HG02798 (cell line): Measurements from ENCODE around the gene ING2.

Experiments used
- ATAC-seq: cut with Tn5 transposase; IDR thresholded peaks from one replicate; pipeline ENCODE4 v1.9.1; 2021; ENCODE audit warnings: mild to moderate bottlenecking; ENCODE audit not compliant: unreplicated experiment, poor library complexity

Gene ING2

GRCh38 chr4:183495184-183495583 lies 9.7 kb upstream of the ING2 start:
- ATAC-seq, result no peak

DNA sequence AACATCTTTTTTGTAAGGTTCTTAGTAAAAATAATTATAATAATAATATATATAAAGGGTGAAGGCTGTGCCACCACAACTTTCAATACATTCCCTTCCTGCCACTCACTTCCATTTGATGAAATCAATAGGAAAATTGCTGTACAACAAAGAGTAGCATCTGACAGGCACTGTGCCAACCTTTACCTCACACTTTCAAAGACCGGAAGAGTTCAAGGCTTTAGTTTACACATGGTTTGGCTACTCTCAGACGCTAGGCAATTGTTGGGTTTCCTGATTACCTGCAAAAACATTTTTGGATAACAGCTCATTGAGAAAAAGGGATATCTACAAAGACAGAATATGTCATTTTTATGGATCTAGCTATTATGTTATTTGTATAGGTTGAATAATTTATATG lies 5.5 kb upstream of the ING2 start:
- no peak for ATAC-seq

DNA sequence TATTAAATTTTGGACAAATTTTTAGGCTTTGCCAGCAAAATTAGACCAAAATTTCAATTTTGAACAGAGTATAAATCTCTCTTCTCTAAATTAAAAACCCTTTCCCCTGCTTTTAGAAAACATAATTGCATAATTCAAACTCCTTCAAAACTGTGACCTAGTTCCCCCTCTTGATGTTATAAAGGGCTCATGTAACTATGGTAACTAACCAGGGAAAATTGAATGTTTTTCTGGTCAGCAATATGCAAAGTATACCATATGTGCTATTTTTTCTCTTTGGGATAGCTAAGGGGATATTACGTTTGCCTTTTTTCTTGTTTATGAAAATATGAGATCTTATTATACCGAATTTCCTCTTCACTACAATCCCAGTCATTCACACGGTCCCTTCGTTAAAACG lies 5.1 kb upstream of the ING2 start:
- no peak for ATAC-seq

DNA sequence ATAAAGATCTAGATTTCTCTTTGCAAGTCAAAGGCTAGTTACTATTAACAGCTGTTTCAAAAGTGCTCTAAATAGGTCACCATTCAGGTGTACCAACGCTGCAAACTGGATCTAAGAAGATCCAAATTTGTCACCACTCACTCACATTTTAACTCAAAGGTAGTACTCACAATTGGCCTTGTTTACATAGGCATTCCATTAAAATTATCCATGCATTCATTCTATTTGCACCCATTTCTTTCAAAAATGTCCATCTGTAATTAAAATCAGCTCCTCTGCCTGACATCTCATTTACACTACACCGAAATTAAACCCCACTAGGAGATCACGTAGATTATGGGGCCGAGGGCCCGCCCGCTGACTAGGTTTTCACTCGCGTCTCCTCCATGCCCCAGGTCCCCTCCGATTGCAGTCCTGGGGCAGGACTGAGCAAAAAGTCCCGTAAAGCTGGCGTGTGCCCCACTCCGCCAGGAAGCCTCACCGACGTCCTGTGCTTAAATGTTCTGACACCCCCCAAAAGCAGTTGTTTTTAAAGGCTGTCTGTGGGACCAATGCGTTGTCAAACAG lies 1.3 kb upstream of the ING2 start:
- ATAC-seq, result peak; percentile 1

DNA sequence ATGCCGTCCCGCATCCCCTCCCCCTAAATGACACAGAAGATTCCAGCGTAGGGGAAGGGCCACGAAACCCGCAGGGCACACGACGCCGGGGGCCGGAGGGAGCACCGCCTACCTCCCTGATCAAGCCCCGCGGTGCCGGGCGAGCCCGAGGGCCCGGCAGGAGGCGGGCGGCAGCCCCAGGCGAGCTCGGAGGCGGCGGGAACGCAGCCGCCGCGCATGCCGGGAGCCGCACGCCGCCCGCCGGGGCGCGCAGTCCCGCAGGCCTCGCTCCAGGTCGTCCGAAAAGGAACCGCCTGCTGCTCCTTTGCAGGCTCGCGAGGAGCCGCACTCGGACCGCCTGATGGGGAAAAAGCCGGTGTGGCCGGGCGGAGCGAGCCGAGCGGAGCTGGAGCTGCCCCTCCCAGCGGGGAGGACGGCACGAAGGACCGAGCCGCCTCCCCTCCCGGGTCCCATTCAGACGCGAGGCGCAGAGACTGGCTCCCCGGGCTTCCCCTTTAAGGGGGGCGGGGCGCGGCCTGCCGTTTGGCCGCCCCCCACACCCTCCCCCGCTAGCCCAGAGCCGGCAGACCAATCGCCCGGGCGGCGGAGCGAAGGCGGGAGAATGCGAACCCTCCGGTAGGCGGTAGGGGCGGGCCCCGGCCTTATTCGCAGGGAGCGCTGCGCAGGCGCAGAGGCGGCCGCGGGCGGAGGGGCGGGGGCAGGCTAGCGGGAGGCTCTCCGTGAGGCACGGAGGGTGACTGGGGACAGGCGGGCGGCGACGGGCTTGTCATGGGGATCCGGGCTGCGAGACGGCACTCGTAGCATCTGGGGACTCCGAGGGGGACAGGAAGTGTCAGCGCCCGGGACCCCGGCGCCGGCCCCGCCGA lies 561 bp upstream of the ING2 start:
- ATAC-seq, result peak; percentile 78

DNA sequence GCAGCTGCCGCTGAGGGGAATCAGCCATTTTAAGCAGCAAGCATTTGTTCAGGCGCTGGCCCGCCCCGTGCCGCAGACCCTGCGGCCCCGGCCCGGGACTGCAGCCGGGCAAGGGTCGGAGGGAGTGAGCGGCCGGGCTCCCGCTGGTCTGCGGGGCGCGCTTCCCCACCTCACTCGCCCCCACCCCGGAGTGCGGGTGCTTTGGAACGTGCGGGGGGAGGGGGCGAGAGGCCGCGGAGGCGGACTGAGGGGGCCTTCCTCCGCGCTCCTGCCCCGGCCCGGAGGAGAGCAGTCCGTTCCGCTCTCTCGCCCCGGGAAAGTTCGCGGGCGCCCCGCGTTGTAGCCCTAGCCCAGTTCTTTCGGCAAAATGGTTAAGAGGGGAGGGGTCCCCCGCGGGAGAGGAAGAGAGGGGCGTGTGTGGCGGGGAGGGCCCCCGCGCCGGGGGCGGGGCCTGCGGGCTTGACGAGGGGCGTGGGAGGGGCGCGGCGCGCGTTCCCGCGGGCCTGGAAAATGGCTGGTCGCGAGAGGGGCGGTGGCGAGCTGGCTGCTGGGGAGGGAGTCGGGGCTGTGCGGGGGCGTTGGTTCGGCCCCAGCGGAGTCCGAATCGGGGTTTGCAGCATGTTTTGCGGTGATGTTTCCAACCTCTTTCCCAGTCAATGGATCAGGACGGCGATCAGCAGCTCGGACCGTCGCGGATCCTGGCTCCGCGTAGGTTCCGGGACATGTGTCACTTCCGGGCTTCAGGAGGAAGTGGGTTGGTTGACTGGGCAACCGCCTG lies 942 bp downstream of the ING2 start:
- peak; percentile 51 for ATAC-seq

DNA sequence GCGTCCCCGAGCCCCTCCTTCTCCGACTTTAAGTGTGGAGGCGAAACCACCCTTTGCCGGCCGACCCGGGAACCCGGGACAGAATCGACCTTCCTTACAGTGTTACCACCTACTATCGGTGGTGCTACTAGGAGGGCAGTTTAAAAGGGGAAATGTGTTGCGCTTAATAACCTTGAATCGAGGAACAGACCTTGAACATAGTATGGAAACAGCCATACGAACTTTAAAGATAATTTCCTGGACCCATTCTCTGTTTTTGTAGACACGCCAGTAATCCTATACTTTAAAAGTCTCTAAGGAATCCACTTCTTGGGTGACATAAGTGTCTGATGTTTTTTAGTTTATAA lies 1.5 kb downstream of the ING2 start:
- no peak for ATAC-seq

DNA sequence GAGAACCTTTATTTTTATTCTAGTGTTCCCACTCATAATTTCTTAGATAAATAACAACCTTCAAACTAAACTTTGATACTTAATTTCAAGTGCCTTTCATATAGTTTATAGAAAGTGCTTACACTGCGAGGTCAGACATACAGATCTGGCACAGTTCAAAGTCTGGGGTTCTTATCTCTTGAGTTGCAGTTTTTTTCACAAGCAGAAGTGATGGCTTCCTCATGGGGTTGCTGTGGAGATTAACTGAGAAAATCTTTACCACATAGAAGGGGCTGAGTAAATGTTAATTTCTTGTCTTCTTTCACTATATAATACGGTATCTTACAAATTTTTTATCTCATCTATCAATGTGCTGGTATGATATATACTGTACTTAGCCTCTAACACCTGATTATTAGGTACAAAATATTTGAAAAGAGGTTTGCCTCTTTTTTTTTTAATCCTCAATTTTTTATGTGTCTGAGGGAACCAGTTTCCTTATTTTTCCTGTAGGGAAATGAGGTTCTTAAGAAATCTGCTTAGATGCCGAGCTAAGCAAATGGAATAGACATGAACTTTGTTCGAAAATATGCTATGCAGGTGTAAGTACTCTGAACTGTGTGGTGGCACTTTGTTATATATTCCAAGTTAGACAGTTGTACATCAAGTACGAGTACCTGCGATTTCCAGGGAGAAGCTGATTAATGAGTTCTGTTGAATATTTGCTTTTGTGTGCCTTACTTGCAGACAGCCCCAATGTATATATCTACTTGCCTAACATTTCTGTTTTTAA lies 3.3 kb downstream of the ING2 start:
- ATAC-seq, result no peak

- no peak for ATAC-seq
These were observed 4.0 kb downstream of the ING2 start for GRCh38 chr4:183508697-183509335.

DNA sequence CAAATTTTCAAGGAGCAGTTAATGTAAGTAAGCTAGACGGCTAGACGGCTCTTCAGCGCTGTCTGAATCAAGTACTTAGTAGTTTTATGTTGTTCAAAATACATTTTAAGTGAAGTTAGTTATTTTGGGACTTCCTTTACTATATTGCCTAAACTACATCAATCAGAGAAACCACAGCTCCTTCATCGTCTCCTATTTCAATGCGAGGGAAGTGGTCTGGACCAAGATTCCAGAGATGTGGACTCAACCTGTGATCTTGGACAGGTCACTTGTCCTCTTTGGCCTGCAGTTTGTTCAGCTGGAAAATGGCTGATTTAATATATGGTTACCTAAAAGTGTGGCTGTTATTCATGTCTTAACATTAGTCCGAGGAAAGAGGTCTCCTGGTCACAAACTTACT lies 10.6 kb downstream of the ING2 start:
- ATAC-seq, result no peak

GRCh38 chr4:183517194-183517593 lies 12.3 kb downstream of the ING2 start:
- no peak for ATAC-seq

GRCh38 chr4:183517781-183518180 lies 12.9 kb downstream of the ING2 start:
- ATAC-seq, result no peak

DNA sequence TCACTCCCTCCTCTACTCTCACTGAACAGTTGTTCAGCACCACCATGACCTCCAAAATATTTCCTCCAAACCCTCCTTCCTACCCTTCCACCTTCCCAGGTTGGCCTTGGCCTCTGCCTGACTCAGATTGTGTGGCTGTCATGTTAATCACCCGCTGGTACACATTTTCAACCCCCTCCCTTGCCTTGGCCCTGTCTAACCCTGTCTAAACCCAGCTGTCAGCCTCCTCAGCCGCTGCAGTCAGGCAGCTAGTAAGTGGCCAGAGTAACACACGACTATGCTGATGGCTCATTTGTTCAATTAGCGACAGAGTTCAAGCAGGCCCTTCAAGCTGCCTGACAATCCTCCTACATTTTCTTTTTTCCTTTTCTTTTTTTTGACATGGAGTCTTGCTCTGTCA lies 18.0 kb downstream of the ING2 start:
- no peak for ATAC-seq

- no peak for ATAC-seq
These were observed 22.5 kb downstream of the ING2 start for GRCh38 chr4:183527326-183527725.

- ATAC-seq, result no peak
These were observed 28.0 kb downstream of the ING2 start for GRCh38 chr4:183532821-183533220.

GRCh38 chr4:183533698-183534097 lies 28.8 kb downstream of the ING2 start:
- no peak for ATAC-seq

- no peak for ATAC-seq
These were observed 35.7 kb downstream of the ING2 start for GRCh38 chr4:183540410-183541009.

- ATAC-seq, result no peak
These were observed 36.3 kb downstream of the ING2 start for GRCh38 chr4:183541010-183541751.

DNA sequence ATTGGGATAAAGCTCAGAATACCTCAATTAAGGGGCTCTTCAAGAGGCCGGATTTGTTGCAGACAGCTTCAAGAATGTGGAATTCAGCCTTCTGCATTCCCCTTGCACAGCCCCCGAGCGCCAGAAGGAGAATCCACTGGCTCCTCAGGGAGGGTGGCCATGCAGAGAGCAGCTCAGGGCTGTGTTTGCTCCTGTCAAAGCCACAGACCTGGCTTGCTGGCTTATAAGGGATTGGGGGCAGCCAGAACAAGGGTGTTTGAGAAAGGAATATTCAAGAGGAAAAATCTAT lies 36.8 kb downstream of the ING2 start:
- ATAC-seq, result no peak
